HG02943 (cell line): ENCODE results near the gene MTFR1L.
A peak's percentile ranks its signal among the peaks of the same experiment; 100 is the strongest.

Source experiments
- ATAC-seq: cut with Tn5 transposase; IDR thresholded peaks from one replicate; pipeline ENCODE4 v1.9.1; 2021; ENCODE audit warnings: mild to moderate bottlenecking, low read depth, moderate library complexity; ENCODE audit not compliant: unreplicated experiment

MTFR1L gene

DNA sequence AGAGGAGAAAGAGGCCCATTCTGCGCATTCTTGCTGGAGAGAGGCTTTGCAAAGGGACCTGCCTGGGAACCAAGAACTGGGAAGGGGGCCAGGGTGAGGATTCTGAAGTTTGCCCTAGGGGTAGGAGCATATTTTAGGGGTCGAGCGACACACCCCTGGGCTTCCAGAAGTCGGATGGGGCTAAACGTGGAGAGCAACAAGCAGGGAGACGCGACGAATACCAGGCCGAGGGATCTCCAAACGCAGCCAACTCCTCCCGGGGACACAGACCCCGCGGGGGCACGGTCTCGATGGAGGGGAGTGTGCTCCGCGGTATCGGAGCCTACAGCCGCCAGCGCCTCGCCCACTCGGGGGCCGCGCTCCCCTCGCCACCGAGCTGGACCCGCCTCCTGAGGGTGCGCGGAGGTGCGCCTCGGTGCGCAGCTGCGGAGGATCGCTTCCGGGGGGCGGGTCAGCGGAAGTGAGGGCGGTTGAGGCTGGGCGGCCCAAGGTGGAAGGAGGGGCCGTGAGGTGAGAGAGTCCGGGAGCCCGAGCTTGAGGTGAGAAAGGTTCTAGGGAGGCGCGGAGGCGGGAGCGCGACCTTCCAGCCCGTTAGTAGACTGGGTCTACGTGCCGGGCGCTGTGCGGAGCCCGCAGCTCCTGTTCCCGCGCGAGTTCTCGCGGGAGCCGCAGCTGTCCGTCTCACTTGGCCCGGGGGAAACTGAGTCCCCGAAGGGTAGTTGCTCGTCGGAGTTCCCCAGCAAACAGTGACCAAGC is at the start of gene MTFR1L:
Gene MTFR1L (plus strand): TSS at position 464 of the 756 bp plus-strand sequence. CDS start 3,151 bp downstream, outside the sequence.
- ATAC-seq = peak; percentile 87

DNA sequence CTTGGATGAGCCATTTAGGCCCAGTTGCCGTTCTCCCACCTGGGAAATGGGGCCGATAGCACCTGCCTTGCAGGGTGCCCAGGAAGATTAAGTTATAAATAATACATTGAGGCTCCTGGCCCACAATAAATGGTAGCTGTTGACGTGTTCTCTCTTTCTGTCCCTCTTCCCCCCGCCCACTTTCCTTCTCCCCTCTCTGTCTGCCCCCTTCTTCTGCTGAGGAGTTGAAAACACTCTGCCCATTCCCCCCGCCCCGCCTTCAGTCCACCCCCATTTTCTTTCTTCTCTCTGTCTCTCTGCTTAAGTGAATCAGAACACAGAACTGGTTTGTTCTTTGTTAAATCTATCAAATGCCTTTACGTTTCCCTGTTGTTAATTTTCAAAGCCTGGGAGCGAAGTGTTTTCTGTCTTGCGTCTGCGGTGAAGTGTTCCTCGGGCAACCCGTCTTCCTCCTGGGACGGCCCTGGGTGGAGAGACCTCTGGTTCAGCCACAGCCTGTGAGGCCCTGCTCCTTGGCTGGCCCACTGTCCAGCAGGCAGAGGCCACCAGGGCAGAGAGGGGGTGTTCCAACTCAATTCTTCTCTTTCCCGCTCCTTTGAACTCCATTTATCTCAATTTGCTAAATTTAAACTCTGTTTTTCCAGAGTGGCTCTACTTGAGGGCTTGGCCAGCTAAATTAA is 49.1 kb upstream of the MTFR1L start:
- ATAC-seq = no peak

DNA sequence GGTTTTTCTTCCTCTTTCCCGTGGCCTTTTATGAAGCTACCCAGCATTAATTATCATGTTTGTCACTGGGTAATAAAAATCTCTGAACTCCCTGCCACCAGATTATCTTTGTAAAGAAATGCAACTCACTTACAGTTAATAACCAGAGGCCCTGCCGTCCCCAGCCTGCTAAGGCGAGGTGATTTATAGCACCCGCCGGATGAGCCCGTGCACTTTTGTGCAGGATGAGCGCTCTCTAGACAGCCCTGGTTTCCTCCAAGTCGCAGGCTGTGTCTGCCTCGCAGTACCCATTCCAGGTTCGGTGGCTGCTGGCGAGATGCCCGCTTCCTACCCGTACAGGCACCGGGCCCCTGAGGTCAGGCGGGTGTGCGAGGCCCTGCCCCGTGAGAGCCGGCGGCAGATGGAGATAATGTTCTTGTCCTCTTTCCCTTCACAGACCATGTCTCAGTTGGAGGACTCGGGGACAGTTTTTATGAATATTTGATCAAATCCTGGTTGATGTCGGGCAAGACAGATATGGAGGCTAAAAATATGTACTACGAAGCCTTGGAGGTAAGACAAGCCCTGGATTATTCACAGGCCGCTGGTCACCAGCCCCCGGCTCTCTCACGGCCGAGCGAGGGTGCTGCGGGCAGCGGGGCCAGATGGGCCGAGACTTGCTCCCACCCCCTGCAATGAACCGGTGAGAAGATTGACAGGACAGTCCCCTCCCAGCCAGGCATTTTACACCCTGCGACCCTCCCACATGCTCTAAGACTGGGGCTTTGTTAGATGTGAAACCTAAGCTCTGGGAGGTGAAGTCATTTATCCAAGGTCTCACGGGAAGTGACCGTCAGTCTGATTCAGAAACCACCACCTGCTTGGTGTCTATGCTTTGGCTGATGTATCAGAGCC is 48.3 kb upstream of the MTFR1L start:
- ATAC-seq = no peak

DNA sequence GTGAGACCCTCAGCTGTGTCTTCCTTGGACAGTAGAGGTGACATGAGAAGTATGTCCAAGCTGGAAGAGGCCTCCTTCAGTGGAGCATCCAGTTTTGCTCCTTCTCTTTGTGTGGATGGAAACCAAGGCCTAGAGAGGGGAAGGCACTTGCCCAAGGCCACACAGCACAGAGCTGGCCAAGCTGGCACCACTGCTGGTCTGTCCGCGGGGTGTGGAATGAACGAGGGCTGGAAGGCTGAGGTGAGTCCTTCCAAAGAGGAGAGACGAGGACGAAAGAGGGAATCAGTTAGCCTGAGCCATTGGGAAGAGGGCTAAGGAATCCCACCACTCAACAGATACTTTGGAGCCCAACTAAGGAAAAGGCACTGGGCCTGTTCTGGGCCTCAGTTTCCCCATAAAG is 47.6 kb upstream of the MTFR1L start:
- ATAC-seq = no peak

DNA sequence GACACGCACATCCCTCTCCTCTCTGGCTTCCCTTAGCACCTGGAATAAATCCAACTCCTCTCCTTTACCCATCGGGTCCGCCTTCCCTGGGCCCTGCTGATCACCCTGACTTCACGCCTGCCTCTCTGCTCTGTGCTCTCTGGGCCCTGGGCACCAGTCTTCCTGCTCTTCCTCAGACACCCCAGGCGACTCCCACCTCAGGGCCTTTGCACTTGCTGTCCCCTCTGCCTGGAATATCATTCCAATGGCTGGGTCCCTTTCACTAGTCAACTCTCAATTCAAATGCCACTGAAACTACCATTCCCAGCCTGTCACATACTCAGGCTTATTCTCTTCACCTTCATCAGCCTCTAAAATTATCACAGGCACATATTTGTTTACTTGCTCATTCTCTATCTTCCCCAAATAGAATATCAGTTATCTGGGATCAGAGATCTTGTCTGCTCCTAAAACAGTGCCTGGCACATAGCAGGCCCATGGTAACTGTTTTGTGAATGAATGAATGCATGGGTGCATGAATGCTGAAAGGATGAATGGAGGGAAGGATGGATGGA is 47.0 kb upstream of the MTFR1L start:
- no peak for ATAC-seq

DNA sequence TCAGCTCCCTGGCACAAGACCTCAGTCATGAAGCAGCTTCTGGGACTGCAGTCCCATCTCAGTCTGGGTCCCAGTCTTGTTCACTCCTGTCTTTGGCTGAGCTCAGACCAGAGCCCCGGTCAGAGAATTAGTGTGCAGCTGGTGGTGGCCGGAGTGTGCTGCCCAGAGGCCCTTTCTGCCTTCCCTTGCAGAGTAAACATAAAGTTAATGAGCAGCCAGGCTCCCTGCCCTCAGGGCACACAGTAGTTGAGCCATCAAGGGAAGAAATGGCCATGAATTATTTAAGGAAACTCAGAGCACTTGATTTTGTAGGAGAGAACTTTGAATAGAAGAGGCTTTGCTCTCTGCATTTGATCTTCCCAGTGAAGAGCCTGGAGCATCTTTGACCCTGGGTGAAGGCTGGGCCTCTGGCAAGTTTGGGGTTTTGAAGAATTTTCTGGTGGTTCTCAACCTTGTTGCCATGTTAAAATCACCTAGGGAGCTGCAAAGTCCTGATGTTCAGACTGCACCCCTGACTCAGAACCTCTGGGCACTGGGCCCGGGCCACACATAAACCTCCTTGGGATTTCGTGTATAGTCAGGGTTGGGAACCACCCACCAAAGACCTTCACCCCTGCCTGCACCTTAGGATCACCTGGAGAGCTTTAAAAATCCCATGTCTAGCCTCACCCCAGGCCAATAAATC is 46.2 kb upstream of the MTFR1L start:
- ATAC-seq = no peak

DNA sequence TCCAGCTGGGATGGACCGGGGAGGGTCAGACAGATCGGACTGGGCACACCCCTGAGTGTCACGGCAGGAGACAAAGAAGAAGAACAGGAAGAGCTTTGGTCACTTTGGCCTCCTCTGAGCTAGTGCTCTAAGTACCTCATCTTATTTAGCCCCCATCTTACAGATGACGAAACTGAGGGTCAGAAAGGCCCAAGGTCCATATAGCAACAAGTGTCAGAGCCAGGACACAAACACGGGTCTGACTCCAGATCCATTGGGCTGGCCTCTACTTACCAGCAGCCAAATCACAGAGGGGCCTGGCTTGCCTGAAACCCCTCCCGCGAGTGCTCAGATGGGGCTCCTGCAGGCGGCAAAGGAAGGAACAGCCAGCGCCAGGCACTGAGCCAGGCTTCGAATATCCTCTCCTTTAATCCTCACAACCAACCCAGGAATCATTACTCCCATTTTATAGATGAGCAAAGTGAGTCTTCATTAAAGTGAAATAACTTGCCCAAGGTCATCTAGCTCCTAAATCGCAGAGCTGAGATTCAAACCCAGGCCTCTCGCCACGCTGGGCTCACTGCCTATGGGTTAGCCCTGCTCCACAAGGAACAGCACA is 45.4 kb upstream of the MTFR1L start:
- no peak for ATAC-seq

DNA sequence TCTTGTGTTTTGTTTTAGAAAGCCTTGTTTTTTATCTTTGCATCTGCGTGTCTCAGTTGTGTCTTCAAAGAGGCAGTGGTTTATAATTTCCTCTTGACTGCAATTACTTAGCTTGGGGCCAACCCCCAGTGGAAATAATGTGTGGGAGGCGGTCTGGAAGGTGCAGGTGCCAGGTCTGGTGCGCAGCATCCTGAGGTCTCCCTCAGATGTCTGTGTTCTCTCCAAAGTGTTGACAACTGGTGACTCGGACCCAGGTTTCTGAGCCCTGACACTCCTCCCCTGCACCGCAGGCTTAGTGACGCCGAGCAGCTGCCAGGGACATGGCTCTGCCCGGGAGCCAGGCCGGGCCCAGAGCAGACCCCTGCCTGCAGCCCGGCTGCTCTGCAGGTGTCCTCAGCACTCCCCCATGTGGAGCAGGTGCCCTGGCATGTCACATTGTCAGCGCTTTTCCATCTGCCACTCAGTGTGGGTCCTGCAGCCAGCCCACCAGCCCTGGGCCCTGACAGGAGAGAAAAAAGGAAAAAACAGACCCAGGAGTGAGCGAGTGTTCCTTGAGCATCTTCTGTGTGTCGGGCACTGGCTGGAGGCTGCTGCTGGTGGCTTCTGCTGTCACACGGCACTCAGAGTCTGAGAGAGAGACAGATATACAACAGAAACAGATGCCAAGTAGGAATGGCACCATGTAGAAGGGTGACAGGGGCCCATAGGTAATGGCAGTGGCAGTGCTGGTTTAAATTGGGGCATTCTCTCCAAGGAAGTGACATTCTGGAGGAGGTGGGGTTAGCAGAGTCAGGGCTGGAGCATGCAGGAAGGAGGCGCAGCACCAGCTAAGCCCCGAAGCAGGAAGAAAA is 44.6 kb upstream of the MTFR1L start:
- no peak for ATAC-seq

DNA sequence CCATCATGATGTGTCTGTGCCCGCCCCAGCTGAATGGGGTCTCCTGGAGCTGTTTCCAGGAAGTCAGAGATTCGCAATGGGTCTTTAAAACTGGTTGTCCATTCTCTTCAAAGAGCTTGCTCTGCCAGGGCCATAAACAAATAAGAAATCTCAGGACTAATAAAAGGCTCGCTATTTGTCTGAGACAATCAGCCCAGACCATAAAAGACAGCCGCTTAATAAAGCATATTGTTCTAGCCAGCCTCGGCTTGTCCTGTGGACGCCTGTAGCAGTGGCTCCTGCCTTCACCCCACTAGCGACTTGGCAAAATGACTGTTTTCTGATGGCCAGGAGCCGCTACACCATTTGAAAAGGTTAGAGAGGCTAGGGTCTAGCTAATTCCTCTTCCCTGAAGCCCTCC is 40.4 kb upstream of the MTFR1L start:
- ATAC-seq = no peak

DNA sequence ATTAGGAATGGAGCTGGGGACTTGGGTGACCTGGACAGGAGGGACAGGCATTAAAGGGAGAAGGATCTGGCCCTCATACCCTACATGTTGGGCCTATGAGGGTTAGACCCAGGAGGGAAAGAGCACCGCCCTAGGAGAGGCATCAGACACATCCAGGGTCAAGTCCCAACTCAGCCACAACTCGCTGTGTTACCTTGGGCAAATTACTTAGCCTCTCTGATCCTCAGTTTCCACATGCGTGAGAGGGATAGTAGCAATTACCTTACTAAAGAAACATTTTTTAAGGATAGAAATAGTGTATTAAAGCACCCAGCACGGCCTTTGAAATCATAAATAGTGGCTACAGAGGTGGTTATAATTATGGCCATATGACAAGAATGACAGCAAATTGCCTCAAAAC is 39.9 kb upstream of the MTFR1L start:
- ATAC-seq = no peak

DNA sequence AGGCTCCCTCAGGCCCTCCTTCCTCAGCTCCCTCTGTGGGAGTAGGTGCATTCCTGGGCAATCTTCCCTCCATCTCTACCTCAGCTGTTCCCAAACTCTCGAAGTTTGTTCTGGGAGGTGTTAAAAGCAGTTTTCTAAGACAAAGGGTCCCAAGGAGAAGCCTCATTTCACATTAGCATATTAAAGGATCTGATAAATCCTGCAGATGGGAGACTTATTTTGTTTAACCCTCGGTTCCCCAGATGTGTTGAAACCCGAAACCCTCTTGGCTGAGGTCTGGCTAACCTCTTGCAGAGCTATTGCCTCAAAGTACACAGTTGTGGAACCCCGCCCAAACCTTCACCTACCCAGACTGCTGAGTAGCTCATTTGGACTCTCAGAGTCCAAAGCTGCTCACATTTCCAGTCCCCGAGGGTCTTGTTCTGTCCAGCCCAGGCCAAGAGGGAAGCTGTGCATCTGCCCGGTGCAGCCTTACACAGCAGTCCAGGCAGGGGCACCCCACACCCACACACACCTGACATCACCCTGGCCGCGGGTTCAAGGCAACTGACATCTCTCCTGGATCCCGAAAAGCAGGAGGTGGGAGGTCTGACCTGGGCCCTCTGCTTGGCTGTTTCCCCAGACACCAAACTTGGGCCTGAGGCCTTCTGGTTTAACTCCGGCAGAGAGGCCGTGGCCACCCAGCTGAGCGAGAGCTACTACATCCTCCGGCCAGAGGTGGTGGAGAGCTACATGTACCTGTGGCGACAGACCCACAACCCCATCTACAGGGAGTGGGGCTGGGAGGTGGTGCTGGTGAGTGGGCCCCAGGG is 39.2 kb upstream of the MTFR1L start:
- ATAC-seq = no peak

DNA sequence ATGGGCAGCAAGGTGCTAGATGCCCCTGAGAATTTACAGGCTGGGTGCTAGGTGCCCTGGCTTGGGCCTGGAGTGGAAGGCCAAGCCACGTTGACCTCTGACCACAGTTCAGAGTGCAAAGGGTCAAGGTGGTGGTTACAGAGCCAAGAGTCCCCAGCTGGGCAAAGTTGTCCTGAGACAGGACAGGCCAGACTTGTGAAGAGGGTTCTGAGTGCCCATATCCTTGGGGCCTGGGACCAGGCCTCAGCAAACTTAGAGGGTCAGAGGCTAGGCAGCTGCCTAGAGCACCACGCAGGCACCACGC is 38.7 kb upstream of the MTFR1L start:
- ATAC-seq = no peak

DNA sequence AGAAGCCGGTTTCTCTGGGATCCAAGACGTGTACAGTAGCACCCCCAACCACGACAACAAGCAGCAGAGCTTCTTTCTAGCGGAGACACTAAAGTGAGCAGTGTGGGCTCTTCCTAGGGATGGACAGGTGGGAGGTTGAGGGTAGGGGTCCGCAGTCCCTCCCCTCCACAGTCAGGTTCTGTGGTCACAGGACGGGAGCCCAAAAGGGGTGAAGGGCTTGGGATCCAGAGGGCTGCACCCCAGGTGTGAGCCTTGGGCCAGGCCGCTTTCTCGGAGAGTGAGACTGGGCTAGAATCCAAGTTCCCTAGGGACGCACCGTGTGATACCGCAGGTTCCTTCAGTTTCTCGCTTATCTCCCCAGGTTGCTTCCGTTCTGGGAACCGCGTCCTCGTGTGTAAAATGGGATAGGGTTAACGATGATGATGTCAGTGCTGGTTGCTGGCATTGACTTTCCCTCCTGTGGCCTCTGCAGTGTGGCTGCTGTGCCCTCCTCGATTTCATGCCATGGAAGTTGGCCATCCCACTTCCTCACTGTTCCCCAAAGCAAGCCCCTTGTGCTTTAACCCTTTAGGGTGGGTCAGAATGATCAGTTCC is 37.0 kb upstream of the MTFR1L start:
- ATAC-seq = no peak

DNA sequence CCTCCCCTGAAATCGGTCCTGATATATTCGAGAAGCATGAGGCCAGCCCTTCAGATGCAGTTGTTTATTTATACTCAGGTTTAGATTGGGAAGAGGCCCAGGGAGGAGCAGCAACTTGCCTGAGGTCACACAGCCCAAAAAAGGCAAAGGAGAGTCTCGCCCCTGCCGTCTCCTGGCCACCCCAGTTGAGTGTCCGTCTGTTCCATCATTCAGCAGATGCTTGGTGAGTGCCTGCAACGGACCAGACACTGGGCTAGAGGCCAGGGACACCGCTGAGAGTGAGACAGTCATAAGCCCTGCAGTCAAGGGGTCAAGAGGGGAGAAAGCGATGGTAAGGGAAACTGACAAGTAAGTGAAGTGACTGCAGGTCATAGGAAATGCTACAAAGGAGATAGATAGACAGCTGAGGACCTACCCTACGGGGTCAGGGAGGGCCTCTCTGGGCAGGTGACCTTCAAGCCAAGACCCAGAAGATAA is 35.1 kb upstream of the MTFR1L start:
- no peak for ATAC-seq

DNA sequence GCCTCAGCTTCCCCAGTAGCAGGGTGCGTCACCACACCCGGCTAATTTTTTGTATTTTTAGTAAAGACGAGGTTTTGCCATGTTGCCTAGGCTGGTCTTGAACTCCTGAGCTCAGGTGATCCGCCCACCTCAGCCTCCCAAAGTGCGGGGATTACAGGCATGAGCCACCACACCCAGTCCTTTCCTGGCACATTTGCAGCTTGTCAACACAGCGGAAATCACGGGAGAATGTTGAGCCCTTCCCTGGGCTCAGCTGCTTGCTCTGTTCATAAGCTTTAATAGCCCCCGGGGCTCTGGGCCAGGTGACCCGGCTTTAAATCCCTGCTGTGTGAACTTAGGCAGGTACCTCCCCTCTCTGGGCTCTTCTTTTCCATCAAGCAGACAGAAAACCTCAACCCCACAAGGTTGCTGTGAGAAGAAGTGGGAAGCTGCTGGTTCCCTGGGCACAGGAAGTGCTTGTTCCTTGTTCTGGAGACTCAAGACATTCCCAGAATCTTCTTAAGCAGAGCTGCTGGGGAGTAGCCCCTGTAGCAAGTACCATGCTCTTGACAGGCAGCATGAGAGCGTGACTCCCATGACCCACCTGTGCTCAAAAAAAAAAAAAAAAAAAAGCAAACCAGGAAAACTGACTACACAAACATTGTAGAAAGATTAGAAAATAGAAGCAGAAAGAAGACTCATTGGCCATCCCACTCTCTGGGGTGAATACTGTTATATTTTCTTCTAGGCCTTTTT is 34.3 kb upstream of the MTFR1L start:
- ATAC-seq = no peak

DNA sequence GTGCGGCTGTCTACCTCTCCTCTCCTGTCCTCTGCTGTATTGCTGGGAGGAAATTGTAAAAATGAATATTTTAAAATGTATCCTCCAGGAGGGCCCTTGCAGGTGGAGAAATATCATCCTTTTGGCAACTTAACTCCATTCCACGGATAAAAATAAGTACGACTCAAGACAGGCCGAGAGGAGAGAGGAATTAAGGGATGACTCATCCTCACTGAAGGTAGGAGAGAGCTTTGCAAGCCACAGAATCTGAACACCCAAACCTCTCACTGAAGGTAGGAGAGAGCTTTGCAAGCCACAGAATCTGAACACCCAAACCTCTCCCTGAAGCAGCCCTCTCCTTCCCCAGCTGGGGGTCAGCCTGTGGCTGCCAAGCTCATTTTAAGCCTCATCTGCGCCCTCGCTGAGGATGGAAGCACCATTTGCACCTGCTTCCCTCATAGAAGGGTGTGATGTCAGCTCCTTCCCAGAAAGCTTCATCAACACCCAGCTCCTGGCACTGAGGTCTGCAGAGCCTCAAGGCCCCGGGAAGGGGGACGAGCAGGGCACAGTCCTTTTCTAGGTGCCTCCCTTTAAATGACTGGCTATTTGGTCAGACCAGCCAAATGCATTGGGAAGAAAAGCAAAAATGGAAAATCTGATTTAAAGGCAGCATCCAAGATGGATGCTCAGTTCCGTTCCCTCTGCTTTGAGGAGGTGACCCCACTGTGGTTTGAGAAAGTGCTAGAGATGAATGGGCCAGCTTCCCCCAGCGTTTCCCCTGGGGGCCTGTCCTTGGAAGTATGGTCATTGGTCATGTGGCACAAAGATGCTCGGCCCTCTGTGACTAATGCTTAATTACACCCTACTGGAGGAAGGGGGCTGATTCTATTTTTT is 32.6 kb upstream of the MTFR1L start:
- no peak for ATAC-seq
